Osteocyte (in vitro differentiated cells): ENCODE data around the gene PEF1. TPM values are rescaled to one million over a fixed set of nuclear protein-coding genes. Genes with fewer than 3 reads are reported as not detected.
A peak's percentile ranks its signal among the peaks of the same experiment; 100 is the strongest.

Source experiments
- DNase-seq: peaks from one replicate; pipeline ENCODE4 v3.0.0; 2021; ENCODE audit warnings: mixed read lengths; ENCODE audit not compliant: unreplicated experiment; ENCODE audit errors: extremely low spot score
- H3K27ac Mint-ChIP-seq: one replicate; pipeline ENCODE4 v1.8.0; 2021; ENCODE audit warnings: mild to moderate bottlenecking, mixed read lengths; ENCODE audit not compliant: unreplicated experiment
- H3K27me3 Mint-ChIP-seq: one replicate; pipeline ENCODE4 v1.8.0; 2021; ENCODE audit warnings: mixed read lengths; ENCODE audit not compliant: unreplicated experiment
- H3K36me3 Mint-ChIP-seq: one replicate; pipeline ENCODE4 v1.8.0; 2021; ENCODE audit warnings: mixed read lengths; ENCODE audit not compliant: unreplicated experiment
- H3K4me1 Mint-ChIP-seq: one replicate; pipeline ENCODE4 v1.8.0; 2021; ENCODE audit warnings: mixed read lengths; ENCODE audit not compliant: unreplicated experiment
- H3K4me3 Mint-ChIP-seq: one replicate; pipeline ENCODE4 v1.8.0; 2021; ENCODE audit warnings: mild to moderate bottlenecking, moderate library complexity, mixed read lengths; ENCODE audit not compliant: unreplicated experiment
- H3K9me3 Mint-ChIP-seq: one replicate; pipeline ENCODE4 v1.8.0; 2021; ENCODE audit warnings: mixed read lengths; ENCODE audit not compliant: unreplicated experiment
- total RNA-seq: library from RNA; stranded (reverse); gene quantifications from 2 replicates; pipeline ENCODE4 v1.2.1, GENCODE V29; 2021
- TF ChIP-seq, protein P1 (sequence below): fragments of 200-600 bp; sonication (generic); IDR thresholded peaks from 2 replicates; pipeline ENCODE4 v1.5.0; 2021; ENCODE audit warnings: antibody characterized with exemption, mild to moderate bottlenecking, moderate library complexity

Gene PEF1
- total RNA-seq, 1 donor from 2014 or later: 57.0 TPM

DNA sequence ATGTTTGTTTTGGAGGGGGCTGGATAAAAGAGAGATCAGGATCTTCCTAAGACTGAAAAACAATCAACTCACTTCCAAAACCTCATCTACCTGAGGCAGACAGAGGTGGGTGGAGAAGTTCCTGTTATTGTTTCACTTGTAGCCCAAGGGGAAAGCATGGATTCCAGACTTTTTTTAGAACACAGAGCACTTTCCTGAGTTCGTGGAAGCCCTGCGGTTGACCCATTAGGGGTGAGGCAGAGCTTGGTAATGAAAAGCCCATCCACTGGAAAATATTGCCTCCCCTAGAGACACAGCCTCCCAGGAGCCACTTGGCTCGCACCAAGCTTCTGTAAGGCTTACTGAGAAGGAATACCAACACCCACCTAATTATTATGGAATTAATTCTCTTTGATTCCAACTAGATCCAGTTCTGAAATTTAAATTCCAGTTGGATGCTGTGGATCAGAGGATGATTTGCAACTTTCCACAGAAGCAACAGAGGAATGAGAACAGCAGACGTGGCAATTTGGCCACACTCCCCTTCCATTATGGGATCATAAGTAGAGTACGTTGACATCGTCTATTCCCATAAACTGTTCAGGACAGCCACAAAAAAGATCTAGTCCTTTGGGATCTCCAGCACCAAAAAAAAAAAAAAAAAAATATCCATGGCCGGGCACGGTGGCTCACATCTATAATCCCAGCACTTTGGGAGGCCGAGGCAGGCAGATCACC, 4.1 kb upstream of the PEF1 start:
- Mint-ChIP-seq H3K4me3 (no peak overlapping the region), H3K27ac (no peak overlapping the region), H3K27me3 (no peaks in the 10 kb centered on the region), H3K4me1 (peaks cover 29% of the 10 kb centered on the region), H3K36me3 (no peaks in the 10 kb centered on the region), H3K9me3 (no peaks in the 10 kb centered on the region)
- TF ChIP-seq, protein P1, sequence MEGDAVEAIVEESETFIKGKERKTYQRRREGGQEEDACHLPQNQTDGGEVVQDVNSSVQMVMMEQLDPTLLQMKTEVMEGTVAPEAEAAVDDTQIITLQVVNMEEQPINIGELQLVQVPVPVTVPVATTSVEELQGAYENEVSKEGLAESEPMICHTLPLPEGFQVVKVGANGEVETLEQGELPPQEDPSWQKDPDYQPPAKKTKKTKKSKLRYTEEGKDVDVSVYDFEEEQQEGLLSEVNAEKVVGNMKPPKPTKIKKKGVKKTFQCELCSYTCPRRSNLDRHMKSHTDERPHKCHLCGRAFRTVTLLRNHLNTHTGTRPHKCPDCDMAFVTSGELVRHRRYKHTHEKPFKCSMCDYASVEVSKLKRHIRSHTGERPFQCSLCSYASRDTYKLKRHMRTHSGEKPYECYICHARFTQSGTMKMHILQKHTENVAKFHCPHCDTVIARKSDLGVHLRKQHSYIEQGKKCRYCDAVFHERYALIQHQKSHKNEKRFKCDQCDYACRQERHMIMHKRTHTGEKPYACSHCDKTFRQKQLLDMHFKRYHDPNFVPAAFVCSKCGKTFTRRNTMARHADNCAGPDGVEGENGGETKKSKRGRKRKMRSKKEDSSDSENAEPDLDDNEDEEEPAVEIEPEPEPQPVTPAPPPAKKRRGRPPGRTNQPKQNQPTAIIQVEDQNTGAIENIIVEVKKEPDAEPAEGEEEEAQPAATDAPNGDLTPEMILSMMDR: no peak
- DNase-seq: no peak

DNA sequence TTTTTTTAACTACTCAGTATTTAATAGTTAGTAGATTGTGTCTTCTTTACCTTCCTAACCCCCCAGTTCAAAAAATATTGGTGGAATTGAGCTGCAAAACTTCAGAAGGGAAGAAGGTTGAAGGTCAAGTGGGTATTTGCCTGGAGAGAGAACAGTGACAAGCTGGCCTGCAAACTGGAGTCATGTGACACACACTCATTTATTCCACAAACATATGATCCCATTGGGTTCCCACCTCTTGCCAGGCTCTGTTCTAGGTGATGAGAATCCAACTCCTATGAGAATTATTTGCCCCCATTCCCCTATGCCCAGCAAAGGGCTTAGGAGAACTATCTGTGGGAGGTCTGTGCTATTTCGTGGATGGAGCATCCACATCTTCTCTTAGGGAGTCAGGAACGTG, 3.5 kb upstream of the PEF1 start:
- no peak overlapping the region for H3K27ac Mint-ChIP-seq
- H3K36me3 Mint-ChIP-seq: no peaks in the 10 kb centered on the region
- H3K4me1 Mint-ChIP-seq: peaks cover 34% of the 10 kb centered on the region

DNA sequence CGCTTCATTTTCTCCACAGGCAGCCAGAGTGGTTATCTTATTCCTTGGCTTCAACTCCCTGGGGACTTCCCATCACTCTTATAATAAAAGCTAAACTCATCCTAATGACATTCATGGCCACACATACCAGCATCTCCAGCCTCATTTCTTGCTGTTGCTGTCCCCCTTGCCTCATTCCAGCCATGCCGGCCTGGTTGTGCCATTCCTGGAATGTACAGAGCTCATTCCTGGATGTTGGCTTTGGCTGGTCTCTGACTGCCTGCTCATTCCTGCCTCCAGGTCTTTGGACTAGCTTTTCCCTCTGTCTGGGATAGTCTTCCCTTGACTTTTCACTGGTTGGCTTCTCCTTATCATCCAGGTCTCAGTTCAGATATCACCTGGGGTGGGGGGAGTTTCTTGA, 2.4 kb upstream of the PEF1 start:
- TF ChIP-seq, protein P1: no peak
- peak overlapping the region; percentile 20 for H3K4me3 Mint-ChIP-seq
- H3K4me1 Mint-ChIP-seq: peaks cover 34% of the 10 kb centered on the region
- H3K27me3 Mint-ChIP-seq: no peaks in the 10 kb centered on the region
- H3K27ac Mint-ChIP-seq: peak overlapping the region; percentile 23
- no peak for DNase-seq
- no peaks in the 10 kb centered on the region for H3K36me3 Mint-ChIP-seq
- no peaks in the 10 kb centered on the region for H3K9me3 Mint-ChIP-seq

More for the DNA sequence above, 3.5 kb upstream of the PEF1 start:
- DNase-seq: no peak
- TF ChIP-seq, protein P1: no peak
- H3K9me3 Mint-ChIP-seq: no peaks in the 10 kb centered on the region
- H3K27me3 Mint-ChIP-seq: no peaks in the 10 kb centered on the region
- H3K4me3 Mint-ChIP-seq: no peak overlapping the region

DNA sequence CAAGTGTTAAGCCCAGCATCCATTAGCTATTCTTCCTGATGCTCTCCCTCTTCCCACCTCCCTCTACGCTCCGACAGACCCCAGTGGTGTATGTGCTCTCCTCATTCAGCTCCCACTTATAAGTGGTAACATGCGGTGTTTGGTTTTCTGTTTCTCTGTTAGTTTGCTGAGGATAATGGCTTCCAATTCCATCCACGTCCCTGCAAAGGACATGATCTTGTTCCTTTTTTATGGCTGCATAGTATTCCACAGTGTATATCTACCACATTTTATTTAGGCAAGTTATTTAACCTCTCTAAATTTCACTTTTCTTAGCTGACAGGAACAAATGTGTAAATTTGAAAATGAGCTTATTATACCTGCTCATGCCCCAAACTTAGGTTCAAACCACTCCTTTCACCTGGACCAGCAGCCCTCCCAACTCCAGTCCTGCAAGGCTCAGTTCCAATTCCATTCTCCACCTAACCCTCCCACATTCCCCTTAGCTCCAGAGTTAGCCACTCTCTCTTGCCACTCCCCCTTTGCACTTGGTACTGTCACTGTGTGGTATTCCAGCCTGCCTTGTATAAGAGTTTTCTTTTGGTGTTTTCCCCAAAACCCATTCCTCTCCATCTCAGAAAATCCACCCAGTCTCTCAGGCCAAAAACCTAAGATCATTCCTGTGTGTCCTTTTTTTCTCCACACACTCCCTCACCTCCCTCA, 1.7 kb upstream of the PEF1 start:
- H3K4me3 Mint-ChIP-seq: peak overlapping the region; percentile 99
- no peaks in the 10 kb centered on the region for H3K27me3 Mint-ChIP-seq
- H3K4me1 Mint-ChIP-seq: peaks cover 34% of the 10 kb centered on the region
- peak overlapping the region; percentile 100 for H3K27ac Mint-ChIP-seq
- TF ChIP-seq, protein P1: no peak
- H3K9me3 Mint-ChIP-seq: no peaks in the 10 kb centered on the region
- no peaks in the 10 kb centered on the region for H3K36me3 Mint-ChIP-seq
- no peak for DNase-seq

DNA sequence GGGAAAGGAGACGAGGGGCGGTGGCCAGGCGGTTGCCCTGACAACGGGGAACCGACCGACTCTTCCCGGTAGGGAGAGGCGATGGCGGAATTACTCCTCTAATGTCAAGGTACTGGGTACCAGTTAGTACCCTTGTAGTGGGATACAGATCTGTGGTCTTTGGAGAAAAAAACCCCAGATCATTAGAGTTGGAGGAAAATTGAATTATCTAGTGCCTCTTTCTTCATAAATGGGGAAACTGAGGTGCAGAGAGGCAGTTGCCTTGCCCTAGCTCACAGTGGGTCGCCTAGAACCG, 545 bp upstream of the PEF1 start:
- peak overlapping the region; percentile 100 for H3K27ac Mint-ChIP-seq
- no peaks in the 10 kb centered on the region for H3K27me3 Mint-ChIP-seq
- H3K36me3 Mint-ChIP-seq: no peaks in the 10 kb centered on the region
- TF ChIP-seq, protein P1: no peak
- peak overlapping the region; percentile 99 for H3K4me3 Mint-ChIP-seq
- no peaks in the 10 kb centered on the region for H3K9me3 Mint-ChIP-seq
- DNase-seq: no peak
- H3K4me1 Mint-ChIP-seq: peaks cover 34% of the 10 kb centered on the region
